SW480 (cell line): Measurements from ENCODE around the gene NDUFB6.
"Not testable (repeated sequence)": the region's sequence is repeated elsewhere in the genome, so short reads cannot be mapped to it uniquely, and the experiment has no call there.

ENCODE experiments used
- DNase-seq: peaks from one replicate; pipeline ENCODE4 v3.0.0-alpha.2; 2016; ENCODE audit warnings: low spot score

The NDUFB6 gene

GRCh38 chr9:32572900-32573523, at the start of gene NDUFB6:
Gene NDUFB6, minus strand, starts transcription at chr9:32573159. Its CDS starts 99 bp downstream, at chr9:32573060.
- DNase-seq, result peak; percentile 91

- no peak for DNase-seq
These were observed 45.3 kb upstream of the NDUFB6 start for GRCh38 chr9:32618261-32618660.

- DNase-seq, result no peak
These were observed 33.9 kb upstream of the NDUFB6 start for GRCh38 chr9:32606811-32607210.

- DNase-seq, result peak; percentile 79
These were observed 31.2 kb upstream of the NDUFB6 start for GRCh38 chr9:32603914-32604852.

- not testable (repeated sequence) for DNase-seq
These were observed 26.1 kb upstream of the NDUFB6 start for GRCh38 chr9:32599021-32599420.

GRCh38 chr9:32596936-32597335, 24.0 kb upstream of the NDUFB6 start:
- no peak for DNase-seq

GRCh38 chr9:32596096-32596865, 23.3 kb upstream of the NDUFB6 start:
- DNase-seq, result no peak

GRCh38 chr9:32590898-32591297, 17.9 kb upstream of the NDUFB6 start:
- DNase-seq, result no peak

GRCh38 chr9:32590476-32590875, 17.5 kb upstream of the NDUFB6 start:
- no peak for DNase-seq

GRCh38 chr9:32589083-32589723, 16.2 kb upstream of the NDUFB6 start:
- DNase-seq, result peak; percentile 47

GRCh38 chr9:32587901-32588300, 14.9 kb upstream of the NDUFB6 start:
- DNase-seq, result no peak

- no peak for DNase-seq
These were observed 11.8 kb upstream of the NDUFB6 start for GRCh38 chr9:32584784-32585183.

- peak; percentile 55 for DNase-seq
These were observed 8.7 kb upstream of the NDUFB6 start for GRCh38 chr9:32581512-32582143.

GRCh38 chr9:32580631-32581300, 7.8 kb upstream of the NDUFB6 start:
- DNase-seq, result no peak

GRCh38 chr9:32579706-32580331, 6.9 kb upstream of the NDUFB6 start:
- peak; percentile 29 for DNase-seq

- no peak for DNase-seq
These were observed 6.0 kb upstream of the NDUFB6 start for GRCh38 chr9:32578976-32579375.

- no peak for DNase-seq
These were observed 4.4 kb upstream of the NDUFB6 start for GRCh38 chr9:32577316-32577715.

- DNase-seq, result no peak
These were observed 1.9 kb upstream of the NDUFB6 start for GRCh38 chr9:32574858-32575257.

- no peak for DNase-seq
These were observed 862 bp upstream of the NDUFB6 start for GRCh38 chr9:32573821-32574220.
